A549 (cell line): ENCODE data around the gene CLDN34. TPM values are rescaled to one million over a fixed set of nuclear protein-coding genes. Genes with fewer than 3 reads are reported as not detected.

Source experiments
- ATAC-seq, 2 experiments: fragments of 200-7000 bp in 1 of 2; fragments of >200 bp in 1 of 2; cut with Nextera tagmentation in 1 of 2; cut with Tn5 transposase in 1 of 2; 3 replicates each; pipeline versions ENCODE4 v1.8.0 to v1.9.1; 2018 to 2020; ENCODE audit warnings: mild to moderate bottlenecking in 1 of 2, moderate library complexity in 1 of 2
- CTCF ChIA-PET: fragments of 300-600 bp; sonication (Branson Sonifier 250); formaldehyde crosslinking; extraction: SDS; loops from one replicate; lab custom pipeline; 2021; ENCODE audit warnings: antibody characterized with exemption, inconsistent platforms; lab: Yijun Ruan, JAX
- POLR2A ChIA-PET: fragments of 350-600 bp; formaldehyde crosslinking; extraction: SDS; loops from one replicate; lab custom pipeline; 2021; ENCODE audit warnings: antibody characterized with exemption, inconsistent platforms; lab: Yijun Ruan, JAX
- DNase-seq, 2 experiments: peaks; one replicate each; pipeline versions ENCODE4 v3.0.0 to v3.0.0-alpha.2; 2011 to 2016; ENCODE audit warnings: low read depth in 1 of 2, low spot score in 1 of 2
- FAIRE-seq: peaks from 2 replicates; lab custom pipeline; 2011; peaks lifted over from hg19 to GRCh38; lab: Jason Lieb, UNC
- H3K27ac ChIP-seq, 2 experiments: fragments of >200 bp; sonication (Bioruptor Twin); formaldehyde crosslinking; 3 replicates each; pipeline ENCODE4 v1.5.1; 2016 to 2017
- H3K4me1 ChIP-seq: fragments of >200 bp; sonication (Bioruptor Twin); formaldehyde crosslinking; 3 replicates; pipeline ENCODE4 v1.6.1; 2016
- H3K4me2 ChIP-seq: fragments of >200 bp; sonication (Bioruptor Twin); formaldehyde crosslinking; 3 replicates; pipeline ENCODE4 v1.6.1; 2016
- H3K4me3 ChIP-seq: fragments of >200 bp; sonication (Bioruptor Twin); formaldehyde crosslinking; 3 replicates; pipeline ENCODE4 v1.5.1; 2016
- H3K9me3 ChIP-seq: fragments of >200 bp; sonication (Bioruptor Twin); formaldehyde crosslinking; 3 replicates; pipeline ENCODE4 v1.6.1; 2016
- CBX2 ChIP-seq: fragments of 200-600 bp; sonication (generic); IDR thresholded peaks from 2 replicates; pipeline ENCODE4 v1.6.1; 2016; ENCODE audit warnings: low read depth, mild to moderate bottlenecking, borderline replicate concordance
- CBX8 ChIP-seq: fragments of 200-600 bp; sonication (generic); IDR thresholded peaks from 2 replicates; pipeline ENCODE4 v1.6.1; 2016
- CHD2 ChIP-seq: fragments of 150-350 bp; IDR thresholded peaks from 2 replicates; pipeline ENCODE4 v1.6.1; 2014; ENCODE audit warnings: low read length; ENCODE audit not compliant: partially characterized antibody
- CHD4 ChIP-seq: fragments of 200-600 bp; sonication (generic); IDR thresholded peaks from 2 replicates; pipeline ENCODE4 v1.6.1; 2016; ENCODE audit warnings: antibody characterized with exemption, mild to moderate bottlenecking, borderline replicate concordance
- EHF ChIP-seq: fragments of 250-450 bp; sonication (Bioruptor Pico); IDR thresholded peaks from 2 replicates; pipeline ENCODE4 v1.5.0; 2020; ENCODE audit warnings: mild to moderate bottlenecking
- EP300 ChIP-seq, 2 experiments: fragments of >200 bp; sonication (Bioruptor Twin); formaldehyde crosslinking; IDR thresholded peaks; 2 replicates in 1 of 2; 3 replicates in 1 of 2; pipeline ENCODE4 v1.6.1; 2016 to 2017
- ESRRA ChIP-seq: fragments of 150-350 bp; IDR thresholded peaks from 2 replicates; pipeline ENCODE4 v1.6.1; 2014; ENCODE audit warnings: mild to moderate bottlenecking, low read length, borderline replicate concordance
- FOSB ChIP-seq: fragments of 250-450 bp; sonication (Bioruptor Pico); IDR thresholded peaks from 2 replicates; pipeline ENCODE4 v1.5.0; 2020; ENCODE audit warnings: mild to moderate bottlenecking, moderate library complexity
- FOSL2 ChIP-seq, 2 experiments: fragments of 450-650 bp in 1 of 2; fragments of >200 bp in 1 of 2; sonication (Bioruptor Twin) in 1 of 2; formaldehyde crosslinking; IDR thresholded peaks; 2 replicates each; pipeline versions ENCODE4 v1.5.0 to v1.6.1; 2016 to 2020; ENCODE audit warnings: mild to moderate bottlenecking in 1 of 2, moderate library complexity in 1 of 2
- GATA3 ChIP-seq: IDR thresholded peaks from 2 replicates; pipeline ENCODE4 v1.6.1; 2012; ENCODE audit warnings: borderline replicate concordance
- HDAC2 ChIP-seq: fragments of 200-600 bp; sonication (generic); IDR thresholded peaks from 2 replicates; pipeline ENCODE4 v1.6.1; 2016
- HEYL ChIP-seq: fragments of 250-450 bp; sonication (Bioruptor Pico); IDR thresholded peaks from 2 replicates; pipeline ENCODE4 v1.8.0; 2021; ENCODE audit warnings: mild to moderate bottlenecking, moderate library complexity
- HOXA7 ChIP-seq: fragments of 250-450 bp; sonication (Bioruptor Pico); IDR thresholded peaks from 2 replicates; pipeline ENCODE4 v1.5.0; 2020; ENCODE audit warnings: mild to moderate bottlenecking, moderate library complexity
- HOXB5 ChIP-seq: fragments of 250-450 bp; sonication (Bioruptor Pico); IDR thresholded peaks from 2 replicates; pipeline ENCODE4 v1.5.0; 2020; ENCODE audit warnings: mild to moderate bottlenecking, moderate library complexity
- JUNB ChIP-seq: fragments of >200 bp; sonication (Bioruptor Twin); formaldehyde crosslinking; IDR thresholded peaks from 2 replicates; pipeline ENCODE4 v1.6.1; 2016
- MAFK ChIP-seq: fragments of 450-650 bp; IDR thresholded peaks from 2 replicates; pipeline ENCODE4 v1.6.1; 2014; ENCODE audit not compliant: partially characterized antibody
- MAZ ChIP-seq: fragments of 150-350 bp; IDR thresholded peaks from 2 replicates; pipeline ENCODE4 v1.6.1; 2014; ENCODE audit warnings: antibody characterized with exemption, low read depth, low read length, borderline replicate concordance
- NFE2L2 ChIP-seq: fragments of 150-350 bp; conservative IDR thresholded peaks from 2 replicates; pipeline ENCODE4 v1.6.1; 2014; ENCODE audit warnings: low read length
- NPAS2 ChIP-seq: fragments of 250-450 bp; sonication (Bioruptor Pico); IDR thresholded peaks from 2 replicates; pipeline ENCODE4 v1.8.0; 2022; ENCODE audit warnings: mild to moderate bottlenecking, moderate library complexity, borderline replicate concordance
- PHF8 ChIP-seq: fragments of 200-600 bp; sonication (generic); IDR thresholded peaks from 2 replicates; pipeline ENCODE4 v1.6.1; 2016; ENCODE audit warnings: low read depth, mild to moderate bottlenecking, antibody characterized with exemption, moderate library complexity, borderline replicate concordance
- POLR2AphosphoS2 ChIP-seq: conservative IDR thresholded peaks from 2 replicates; pipeline ENCODE4 v1.6.1; 2012; ENCODE audit warnings: low read length, improper control_type of control experiment, inconsistent platforms
- RAD21 ChIP-seq, 2 experiments: fragments of >200 bp in 1 of 2; sonication (Bioruptor Twin) in 1 of 2; formaldehyde crosslinking in 1 of 2; IDR thresholded peaks in 1 of 2; conservative IDR thresholded peaks in 1 of 2; 2 replicates in 1 of 2; 3 replicates in 1 of 2; pipeline ENCODE4 v1.6.1; 2012 to 2018; ENCODE audit warnings: inconsistent platforms in 1 of 2
- RARB ChIP-seq: fragments of 250-450 bp; sonication (Bioruptor Pico); IDR thresholded peaks from 2 replicates; pipeline ENCODE4 v1.8.0; 2021; ENCODE audit warnings: mild to moderate bottlenecking, moderate library complexity
- RNF2 ChIP-seq: fragments of 200-600 bp; sonication (generic); IDR thresholded peaks from 2 replicates; pipeline ENCODE4 v1.6.1; 2016; ENCODE audit warnings: low read depth, mild to moderate bottlenecking, antibody characterized with exemption, moderate library complexity, borderline replicate concordance
- TFCP2L1 ChIP-seq: fragments of 250-450 bp; sonication (Bioruptor Pico); IDR thresholded peaks from 2 replicates; pipeline ENCODE4 v1.5.0; 2021; ENCODE audit warnings: mild to moderate bottlenecking
- ZC3H11A ChIP-seq: fragments of 450-650 bp; IDR thresholded peaks from 2 replicates; pipeline ENCODE4 v1.6.1; 2014; ENCODE audit warnings: antibody characterized with exemption, mild to moderate bottlenecking
- WGBS: methylation state at CpG from one replicate; pipeline ENCODE4 v1.1.6; 2017; ENCODE audit errors: missing lambda C conversion rate; 5-methylcytosine and 5-hydroxymethylcytosine counted together
- polyA plus RNA-seq, 4 experiments: library from polyadenylated mRNA; depleted of rRNA in 3 of 4; stranded (reverse); fragments of >200 nt; fragmentation: RNase III in 1 of 4; extraction: RNeasy Plus Mini Kit Qiagen cat#74134 plus additional on column Dnase treatment in 1 of 4; gene quantifications; 2 replicates in 3 of 4; 3 replicates in 1 of 4; pipeline ENCODE4 v1.2.3, GENCODE V29; 2011 to 2017
- TF ChIP-seq, protein P1 (sequence below): fragments of 200-600 bp; sonication (generic); IDR thresholded peaks from 2 replicates; pipeline ENCODE4 v1.6.1; 2016; ENCODE audit warnings: antibody characterized with exemption, mild to moderate bottlenecking, moderate library complexity
- TF ChIP-seq, protein P2 (sequence below): fragments of 450-650 bp; IDR thresholded peaks from 2 replicates; pipeline ENCODE4 v1.6.1; 2014; ENCODE audit warnings: antibody characterized with exemption
- TF ChIP-seq, protein P3 (sequence below): fragments of >200 bp; sonication (Bioruptor Twin); formaldehyde crosslinking; IDR thresholded peaks from 2 replicates; pipeline ENCODE4 v1.6.1; 2016
- TF ChIP-seq, protein P4 (sequence below): IDR thresholded peaks from 2 replicates; pipeline ENCODE4 v1.6.1; 2012
- TF ChIP-seq, protein P5 (sequence below): fragments of 150-350 bp; IDR thresholded peaks from 2 replicates; pipeline ENCODE4 v1.6.1; 2014; ENCODE audit warnings: low read depth, mild to moderate bottlenecking, low read length
- TF ChIP-seq, protein P6 (sequence below): IDR thresholded peaks from 2 replicates; pipeline ENCODE4 v1.6.1; 2012

The CLDN34 gene
- polyA plus RNA-seq, 2 of the 4 experiments (the other 2 are of a cell fraction), result not detected

DNA sequence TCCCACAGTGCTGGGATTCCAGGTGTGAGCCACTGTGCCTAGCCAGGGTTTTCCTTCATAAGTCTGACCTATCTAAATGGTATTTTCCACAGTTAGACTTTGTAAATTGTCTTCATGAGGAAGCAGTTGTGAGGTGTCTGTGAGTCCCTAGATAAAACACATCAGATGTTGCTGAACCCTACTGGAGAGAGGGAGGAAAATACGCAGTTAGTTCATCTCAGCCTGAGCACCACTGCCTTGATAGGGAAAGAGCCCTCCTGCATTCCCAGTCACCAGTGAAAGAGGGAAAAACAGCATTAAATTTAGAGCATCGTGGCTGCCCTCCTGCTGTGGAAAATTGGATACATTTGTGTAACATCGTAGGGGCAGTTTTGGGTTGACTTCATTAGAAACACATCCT is 31.7 kb upstream of the CLDN34 start:
- ATAC-seq (no peak), DNase-seq (no peak), FAIRE-seq (no peak)
- Histone ChIP-seq H3K4me2 (no peak overlapping the region), H3K4me3 (no peak overlapping the region), H3K9me3 (no peaks in the 10 kb centered on the region), H3K4me1 (no peaks in the 10 kb centered on the region), H3K27ac (no peak overlapping the region)
- TF ChIP-seq, protein P1, sequence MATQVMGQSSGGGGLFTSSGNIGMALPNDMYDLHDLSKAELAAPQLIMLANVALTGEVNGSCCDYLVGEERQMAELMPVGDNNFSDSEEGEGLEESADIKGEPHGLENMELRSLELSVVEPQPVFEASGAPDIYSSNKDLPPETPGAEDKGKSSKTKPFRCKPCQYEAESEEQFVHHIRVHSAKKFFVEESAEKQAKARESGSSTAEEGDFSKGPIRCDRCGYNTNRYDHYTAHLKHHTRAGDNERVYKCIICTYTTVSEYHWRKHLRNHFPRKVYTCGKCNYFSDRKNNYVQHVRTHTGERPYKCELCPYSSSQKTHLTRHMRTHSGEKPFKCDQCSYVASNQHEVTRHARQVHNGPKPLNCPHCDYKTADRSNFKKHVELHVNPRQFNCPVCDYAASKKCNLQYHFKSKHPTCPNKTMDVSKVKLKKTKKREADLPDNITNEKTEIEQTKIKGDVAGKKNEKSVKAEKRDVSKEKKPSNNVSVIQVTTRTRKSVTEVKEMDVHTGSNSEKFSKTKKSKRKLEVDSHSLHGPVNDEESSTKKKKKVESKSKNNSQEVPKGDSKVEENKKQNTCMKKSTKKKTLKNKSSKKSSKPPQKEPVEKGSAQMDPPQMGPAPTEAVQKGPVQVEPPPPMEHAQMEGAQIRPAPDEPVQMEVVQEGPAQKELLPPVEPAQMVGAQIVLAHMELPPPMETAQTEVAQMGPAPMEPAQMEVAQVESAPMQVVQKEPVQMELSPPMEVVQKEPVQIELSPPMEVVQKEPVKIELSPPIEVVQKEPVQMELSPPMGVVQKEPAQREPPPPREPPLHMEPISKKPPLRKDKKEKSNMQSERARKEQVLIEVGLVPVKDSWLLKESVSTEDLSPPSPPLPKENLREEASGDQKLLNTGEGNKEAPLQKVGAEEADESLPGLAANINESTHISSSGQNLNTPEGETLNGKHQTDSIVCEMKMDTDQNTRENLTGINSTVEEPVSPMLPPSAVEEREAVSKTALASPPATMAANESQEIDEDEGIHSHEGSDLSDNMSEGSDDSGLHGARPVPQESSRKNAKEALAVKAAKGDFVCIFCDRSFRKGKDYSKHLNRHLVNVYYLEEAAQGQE, result no peak
- TF ChIP-seq RNF2 (no peak), JUNB (no peak), HEYL (CRISPR knock-in tag) (no peak), HOXA7 (CRISPR knock-in tag) (no peak), FOSB (CRISPR knock-in tag) (no peak), POLR2AphosphoS2 (no peak), RAD21 (conservative IDR thresholded peaks at IDR 0.05 in 1 of 2, IDR thresholded peaks at IDR 0.05 in 1 of 2) (no peak), CHD4 (no peak), PHF8 (no peak), NFE2L2 (no peak), MAZ (no peak), FOSL2 (IDR thresholded peaks at IDR 0.05) (no peak), FOSL2 (CRISPR knock-in tag; IDR thresholded peaks at IDR 0.05) (no peak), TFCP2L1 (CRISPR knock-in tag) (no peak), GATA3 (no peak)
- TF ChIP-seq, protein P2, sequence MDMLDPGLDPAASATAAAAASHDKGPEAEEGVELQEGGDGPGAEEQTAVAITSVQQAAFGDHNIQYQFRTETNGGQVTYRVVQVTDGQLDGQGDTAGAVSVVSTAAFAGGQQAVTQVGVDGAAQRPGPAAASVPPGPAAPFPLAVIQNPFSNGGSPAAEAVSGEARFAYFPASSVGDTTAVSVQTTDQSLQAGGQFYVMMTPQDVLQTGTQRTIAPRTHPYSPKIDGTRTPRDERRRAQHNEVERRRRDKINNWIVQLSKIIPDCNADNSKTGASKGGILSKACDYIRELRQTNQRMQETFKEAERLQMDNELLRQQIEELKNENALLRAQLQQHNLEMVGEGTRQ, result no peak
- TF ChIP-seq, protein P3, sequence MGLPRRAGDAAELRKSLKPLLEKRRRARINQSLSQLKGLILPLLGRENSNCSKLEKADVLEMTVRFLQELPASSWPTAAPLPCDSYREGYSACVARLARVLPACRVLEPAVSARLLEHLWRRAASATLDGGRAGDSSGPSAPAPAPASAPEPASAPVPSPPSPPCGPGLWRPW, result no peak
- TF ChIP-seq, protein P4, sequence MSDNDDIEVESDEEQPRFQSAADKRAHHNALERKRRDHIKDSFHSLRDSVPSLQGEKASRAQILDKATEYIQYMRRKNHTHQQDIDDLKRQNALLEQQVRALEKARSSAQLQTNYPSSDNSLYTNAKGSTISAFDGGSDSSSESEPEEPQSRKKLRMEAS, result no peak
- TF ChIP-seq, protein P5, sequence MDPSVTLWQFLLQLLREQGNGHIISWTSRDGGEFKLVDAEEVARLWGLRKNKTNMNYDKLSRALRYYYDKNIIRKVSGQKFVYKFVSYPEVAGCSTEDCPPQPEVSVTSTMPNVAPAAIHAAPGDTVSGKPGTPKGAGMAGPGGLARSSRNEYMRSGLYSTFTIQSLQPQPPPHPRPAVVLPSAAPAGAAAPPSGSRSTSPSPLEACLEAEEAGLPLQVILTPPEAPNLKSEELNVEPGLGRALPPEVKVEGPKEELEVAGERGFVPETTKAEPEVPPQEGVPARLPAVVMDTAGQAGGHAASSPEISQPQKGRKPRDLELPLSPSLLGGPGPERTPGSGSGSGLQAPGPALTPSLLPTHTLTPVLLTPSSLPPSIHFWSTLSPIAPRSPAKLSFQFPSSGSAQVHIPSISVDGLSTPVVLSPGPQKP, result no peak
- ChIA-PET POLR2A (no interaction called here), CTCF (no interaction called here)
- 37% methylated on average over 3 of the region's 3 CpGs for WGBS

DNA sequence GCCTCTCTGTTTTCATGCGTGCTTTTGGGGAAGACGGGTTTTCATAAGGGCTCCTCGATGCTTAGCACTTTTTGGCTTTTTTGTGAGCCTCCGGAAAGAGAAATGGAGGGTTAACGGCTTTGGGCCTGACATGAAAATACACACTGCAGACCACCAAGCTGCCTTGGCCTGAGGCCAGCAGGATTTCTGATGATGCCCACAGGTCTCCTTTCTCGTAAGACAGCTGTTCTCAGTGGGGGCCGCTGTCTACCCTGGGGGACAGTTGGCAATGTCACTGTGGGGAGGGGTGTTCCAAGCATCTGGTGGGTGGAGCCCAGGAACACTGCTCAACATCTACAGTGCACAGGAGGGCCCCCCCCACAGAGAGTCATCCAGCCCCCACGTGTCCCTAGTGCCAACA is 29.4 kb upstream of the CLDN34 start:
- Histone ChIP-seq H3K27ac (no peak overlapping the region), H3K4me3 (no peak overlapping the region), H3K4me2 (no peak overlapping the region), H3K4me1 (no peaks in the 10 kb centered on the region), H3K9me3 (no peaks in the 10 kb centered on the region)
- DNase-seq (no peak), FAIRE-seq (no peak), ATAC-seq (no peak)
- ChIA-PET POLR2A (no interaction called here), CTCF (no interaction called here)
- WGBS, result 55% methylated on average over 7 of the region's 8 CpGs
- no peak for TF ChIP-seq HOXB5 (CRISPR knock-in tag)
- no peak for TF ChIP-seq JUNB
- TF ChIP-seq RARB, result no peak
- TF ChIP-seq ESRRA, result no peak
- TF ChIP-seq, protein P6, sequence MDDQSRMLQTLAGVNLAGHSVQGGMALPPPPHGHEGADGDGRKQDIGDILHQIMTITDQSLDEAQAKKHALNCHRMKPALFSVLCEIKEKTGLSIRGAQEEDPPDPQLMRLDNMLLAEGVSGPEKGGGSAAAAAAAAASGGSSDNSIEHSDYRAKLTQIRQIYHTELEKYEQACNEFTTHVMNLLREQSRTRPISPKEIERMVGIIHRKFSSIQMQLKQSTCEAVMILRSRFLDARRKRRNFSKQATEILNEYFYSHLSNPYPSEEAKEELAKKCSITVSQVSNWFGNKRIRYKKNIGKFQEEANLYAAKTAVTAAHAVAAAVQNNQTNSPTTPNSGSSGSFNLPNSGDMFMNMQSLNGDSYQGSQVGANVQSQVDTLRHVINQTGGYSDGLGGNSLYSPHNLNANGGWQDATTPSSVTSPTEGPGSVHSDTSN, result no peak
- TF ChIP-seq CBX2, result no peak
- TF ChIP-seq HOXA7 (CRISPR knock-in tag), result no peak
- no peak for TF ChIP-seq ZC3H11A
- TF ChIP-seq MAFK, result no peak
- TF ChIP-seq CBX8, result no peak
- TF ChIP-seq CHD2, result no peak
- no peak for TF ChIP-seq EHF (CRISPR knock-in tag)
- no peak for TF ChIP-seq HDAC2
- no peak for TF ChIP-seq NPAS2
- TF ChIP-seq MAZ, result no peak
- TF ChIP-seq, protein P3, result no peak
- no peak for TF ChIP-seq HEYL (CRISPR knock-in tag)
- TF ChIP-seq EP300 (IDR thresholded peaks at IDR 0.05), result no peak
- TF ChIP-seq, all 56 proteins: peak for 0
